GM12872 (cell line): ENCODE measurements around the gene C6orf89.

Experiments used
- CTCF ChIP-seq: IDR thresholded peaks from 3 replicates; pipeline ENCODE4 v1.5.1; 2011; ENCODE audit warnings: low read depth, mild to moderate bottlenecking, low read length, moderate library complexity; ENCODE audit not compliant: insufficient read depth

C6orf89 gene

GRCh38 chr6:36940027-36940426, 54.3 kb downstream of the C6orf89 start:
- no peak for TF ChIP-seq CTCF

GRCh38 chr6:36944650-36945049, 58.9 kb downstream of the C6orf89 start:
- no peak for TF ChIP-seq CTCF

- TF ChIP-seq CTCF, result no peak
Observed at GRCh38 chr6:36945301-36945700, 59.5 kb downstream of the C6orf89 start.

GRCh38 chr6:36946526-36946925, 60.8 kb downstream of the C6orf89 start:
- TF ChIP-seq CTCF, result no peak

- no peak for TF ChIP-seq CTCF
Observed at GRCh38 chr6:36947570-36948351, 62.0 kb downstream of the C6orf89 start.

- TF ChIP-seq CTCF, result no peak
Observed at GRCh38 chr6:36949636-36950035, 63.9 kb downstream of the C6orf89 start.

- TF ChIP-seq CTCF, result no peak
Observed at GRCh38 chr6:36953931-36954261, 68.1 kb downstream of the C6orf89 start.
